Heart right ventricle (tissue), 16 donors: Measurements from ENCODE around the gene DENND1A. TPM values are rescaled to one million over a fixed set of nuclear protein-coding genes. Genes with fewer than 3 reads are reported as not detected.
A peak's percentile ranks its signal among the peaks of the same experiment; 100 is the strongest.

Experiments
- ATAC-seq, 8 donors: fragments of 200-7000 bp; cut with Tn5 transposase; one replicate each; pipeline ENCODE4 v1.9.1; 2020; ENCODE audit warnings: mild to moderate bottlenecking in 8 of 8, moderate library complexity in 8 of 8, moderate number of reproducible peaks in 1 of 8
- DNase-seq, 2 donors: peaks; one replicate each; pipeline ENCODE4 v3.0.0-alpha.2; 2020
- H3K27ac ChIP-seq, 10 donors: fragments of 200-600 bp; sonication (generic) in 2 of 10; one replicate each; pipeline versions ENCODE4 v1.5.0 to v1.8.0; 2020 to 2022; ENCODE audit warnings: mild to moderate bottlenecking in 3 of 10
- H3K27me3 ChIP-seq, 7 donors: fragments of 200-600 bp; one replicate each; pipeline ENCODE4 v1.8.0; 2021 to 2022; ENCODE audit warnings: mild to moderate bottlenecking in 2 of 7
- H3K36me3 ChIP-seq, 9 donors: fragments of 200-600 bp; sonication (generic) in 1 of 9; one replicate each; pipeline versions ENCODE4 v1.5.0 to v1.8.0; 2020 to 2022; ENCODE audit warnings: mild to moderate bottlenecking in 2 of 9
- H3K4me1 ChIP-seq, 9 donors: fragments of 200-600 bp; sonication (generic) in 1 of 9; one replicate each; pipeline versions ENCODE4 v1.5.0 to v1.8.0; 2020 to 2022; ENCODE audit warnings: mild to moderate bottlenecking in 4 of 9
- H3K4me3 ChIP-seq, 10 donors: fragments of 200-600 bp; sonication (generic) in 2 of 10; one replicate each; pipeline versions ENCODE4 v1.5.0 to v1.8.0; 2020 to 2022; ENCODE audit warnings: mild to moderate bottlenecking in 7 of 10, moderate library complexity in 2 of 10
- H3K9me3 ChIP-seq, 11 donors: fragments of 200-600 bp in 10 of 11; sonication (generic) in 2 of 11; one replicate each; pipeline versions ENCODE4 v1.5.0 to v1.8.0; 2013 to 2022; ENCODE audit warnings: mild to moderate bottlenecking in 2 of 11, control low read depth in 1 of 11, moderate library complexity in 1 of 11
- CTCF ChIP-seq, 9 donors: fragments of 200-600 bp; sonication (generic) in 2 of 9; IDR thresholded peaks; one replicate each; pipeline versions ENCODE4 v1.5.0 to v1.8.0; 2021 to 2022; ENCODE audit warnings: antibody characterized with exemption in 9 of 9, mild to moderate bottlenecking in 5 of 9, moderate library complexity in 1 of 9
- WGBS, 2 donors: extraction: QIAGEN DNeasy Blood & Tissue Kit; methylation state at CpG; one replicate each; pipeline ENCODE4 v1.1.7; 2013; ENCODE audit warnings: inconsistent platforms in 1 of 2; 5-methylcytosine and 5-hydroxymethylcytosine counted together
- intact Hi-C, 10 donors: fragments of 100-400 bp; cut with DNase I; formaldehyde crosslinking; loops; one replicate each; pipeline versions ENCODE4 v1.11.1 to v1.14.2; 2022
- polyA plus RNA-seq, 2 donors: library from polyadenylated mRNA; stranded (reverse); fragments of 200-250 nt; gene quantifications; one replicate each; pipeline ENCODE4 v1.2.3, GENCODE V29; 2013
- total RNA-seq, 10 donors: library from RNA; stranded (reverse); fragmentation: NEBNext Ultra II Directional in 3 of 10; extraction: Animal tissue kit (Norgen Biotek cat#: 25700) in 3 of 10; gene quantifications; one replicate each; pipeline versions ENCODE4 v1.2.1 to v1.2.4, GENCODE V29; 2021 to 2023
- donor health status: Arrhythmogenic right ventricular cardiomyopathy.
- donor health status: ischemic (EF 13 %, LVEDD 7.1; RV severe dilation, severe dysfunction).
- donor health status: healthy with polysubstance abuse.
- donor health status: DM: no; HTN: yes; CAD: no.
- donor health status: DM: no; HTN: no; CAD: no.
- donor health status: ischemic (EF 25% LVEDD 6.9; RV normal size, moderate dysfunction).
- donor health status: ischemic (EF 25% LVEDD 5.7; RV mildly dilated, moderate dysfunction).
- donor health status: healthy.
- donor health status: DM: yes; HTN: yes; CAD: no.
- donor health status: Ischemic cardiomyopathy.
- donor health status: ischemic (EF 35%, LVEDD 5.7; RV mildly dilated, moderate dysfunction).
- donor health status: nonischemic (EF 11% LVEDD 7.7; RV severe dilation, severe dysfunction).
- donor health status: DM: yes; HTN: yes; CAD: no.
- donor health status: PGD.
- donor health status: ischemic (EF 29% LVEDD 5.4; RV normal size, mild dysfunction).
- donor health status: nonischemic (EF 23%, LVEDD 6.1; RV moderate dilation, normal function).

Gene DENND1A
- total and polyA plus RNA-seq, 12 donors = 7.3 to 19.6 (median 12.2) TPM

DNA sequence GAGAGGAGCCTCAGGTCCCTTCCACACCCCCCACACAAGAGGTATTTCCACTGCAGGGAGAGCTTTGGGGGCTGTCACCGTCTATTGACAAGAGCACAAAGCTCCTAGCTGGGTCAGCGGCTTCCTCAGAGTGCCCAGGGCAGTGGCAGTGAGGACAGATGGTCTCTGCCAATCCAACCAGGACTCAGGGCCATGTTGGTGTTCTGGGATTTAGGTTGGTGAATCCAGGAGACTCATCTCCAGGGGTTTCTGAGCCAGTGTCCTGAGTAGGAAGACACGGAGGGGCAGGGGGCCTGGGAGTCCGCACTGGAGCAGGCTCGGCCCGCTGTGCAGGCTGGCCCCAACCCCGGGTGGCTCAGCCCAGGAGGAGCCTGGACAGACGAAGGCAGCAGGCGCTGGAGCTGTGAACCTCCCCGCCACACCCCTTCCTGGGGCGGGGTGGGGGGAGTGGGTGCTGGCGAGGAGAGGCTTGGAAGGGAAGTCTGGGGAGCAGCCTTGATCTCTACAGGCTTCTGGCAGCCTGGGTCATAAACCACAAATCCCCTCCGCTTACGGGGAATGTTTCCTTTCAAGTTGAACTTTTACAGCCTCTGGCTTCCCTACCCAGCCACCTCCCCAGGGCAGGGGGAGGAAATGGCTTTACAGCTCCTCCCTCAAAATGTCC is 554.3 kb downstream of the DENND1A start:
- TF ChIP-seq CTCF (IDR thresholded peaks at IDR 0.05) = no peak
- Histone ChIP-seq H3K27me3 (peaks cover 9 to 57% (median 50%) of the 10 kb centered on the region in 7 donors), H3K9me3 (no peaks in the 10 kb centered on the region), H3K27ac (no peak overlapping the region), H3K4me1 (peaks cover 0 to 20% (median 9%) of the 10 kb centered on the region in 9 donors), H3K4me3 (no peak overlapping the region), H3K36me3 (peaks cover 0 to 8% (median 0%) of the 10 kb centered on the region in 9 donors)
- no peak for DNase-seq
- 29 to 36% methylated on average over 14 of the region's 14 CpGs for WGBS, 2 donors
- ATAC-seq = peak in 6 of 8 donors; percentile 8 to 41 (median 34)
- intact Hi-C loops = loop anchor here in 1 of 10 donors (10.0 kb wide), 1 partner anchor 1551 kb away; no protein-coding TSS in a partner anchor

- no peak overlapping the region for H3K27ac ChIP-seq
- no peak for TF ChIP-seq CTCF (IDR thresholded peaks at IDR 0.05)
- H3K4me1 ChIP-seq = peaks cover 0 to 20% (median 9%) of the 10 kb centered on the region in 9 donors
- H3K4me3 ChIP-seq = no peak overlapping the region
- intact Hi-C loops = loop anchor here in 1 of 10 donors (10.0 kb wide), 1 partner anchor 1549 kb away; no protein-coding TSS in a partner anchor
- no peak for DNase-seq
- peaks cover 9 to 71% (median 55%) of the 10 kb centered on the region in 7 donors for H3K27me3 ChIP-seq
- 13 to 21% methylated on average over 10 of the region's 10 CpGs for WGBS, 2 donors
- no peaks in the 10 kb centered on the region for H3K36me3 ChIP-seq
- no peaks in the 10 kb centered on the region for H3K9me3 ChIP-seq
- no peak for ATAC-seq
Observed at GRCh38 chr9:123373946-123374345, 556.0 kb downstream of the DENND1A start.

- H3K4me1 ChIP-seq = peaks cover 0 to 20% (median 9%) of the 10 kb centered on the region in 9 donors
- ATAC-seq (no peak), DNase-seq (no peak)
- TF ChIP-seq CTCF (IDR thresholded peaks at IDR 0.05) = no peak
- H3K27ac ChIP-seq = no peak overlapping the region
- H3K27me3 ChIP-seq = peaks cover 9 to 75% (median 60%) of the 10 kb centered on the region in 7 donors
- intact Hi-C loops = loop anchor here in 1 of 10 donors (10.0 kb wide), 1 partner anchor 1549 kb away; no protein-coding TSS in a partner anchor
- WGBS, 2 donors = 9 to 11% methylated on average over 48 to 60 of the region's 60 CpGs
- H3K9me3 ChIP-seq = no peaks in the 10 kb centered on the region
- no peaks in the 10 kb centered on the region for H3K36me3 ChIP-seq
- no peak overlapping the region for H3K4me3 ChIP-seq
Observed at GRCh38 chr9:123373447-123373923, 556.4 kb downstream of the DENND1A start.

DNA sequence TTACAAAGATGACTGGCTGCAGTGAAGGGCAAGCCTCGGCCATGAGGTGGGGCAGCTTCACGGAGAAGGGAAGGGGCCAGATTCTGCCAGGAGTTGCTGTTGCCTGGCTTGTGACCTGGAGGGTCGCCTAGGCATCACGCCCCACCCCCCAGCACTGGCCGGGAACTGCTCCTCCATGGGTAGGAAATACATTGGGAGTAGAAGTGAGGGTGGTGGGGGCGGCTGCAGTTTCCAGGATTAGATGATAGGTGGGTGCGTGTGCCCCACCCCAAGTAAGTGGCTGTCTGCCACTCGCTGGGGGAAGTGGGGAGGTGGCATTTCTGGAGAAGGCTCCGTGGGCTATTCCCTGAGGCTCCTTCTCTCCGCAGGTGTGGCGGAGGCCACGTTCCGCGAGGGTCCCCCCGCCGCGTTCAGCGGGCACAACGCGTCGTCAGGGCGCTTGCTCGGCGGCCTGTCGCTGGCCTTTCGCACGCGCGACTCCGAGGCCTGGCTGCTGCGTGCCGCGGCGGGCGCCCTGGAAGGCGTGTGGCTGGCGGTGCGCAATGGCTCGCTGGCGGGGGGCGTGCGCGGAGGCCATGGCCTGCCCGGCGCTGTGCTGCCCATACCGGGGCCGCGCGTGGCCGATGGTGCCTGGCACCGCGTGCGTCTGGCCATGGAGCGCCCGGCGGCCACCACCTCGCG is 557.0 kb downstream of the DENND1A start:
- peaks cover 9 to 78% (median 65%) of the 10 kb centered on the region in 7 donors for H3K27me3 ChIP-seq
- ATAC-seq = no peak
- 31 to 32% methylated on average over 46 to 58 of the region's 58 CpGs for WGBS, 2 donors
- peaks cover 0 to 20% (median 9%) of the 10 kb centered on the region in 9 donors for H3K4me1 ChIP-seq
- intact Hi-C loops = loop anchor here in 1 of 10 donors (10.0 kb wide), 1 partner anchor 1548 kb away; no protein-coding TSS in a partner anchor
- DNase-seq = no peak
- TF ChIP-seq CTCF (IDR thresholded peaks at IDR 0.05) = no peak
- H3K4me3 ChIP-seq = no peak overlapping the region
- H3K9me3 ChIP-seq = no peaks in the 10 kb centered on the region
- no peak overlapping the region for H3K27ac ChIP-seq
- H3K36me3 ChIP-seq = no peaks in the 10 kb centered on the region
